H1 (cell line): ENCODE results near the gene DUS1L. TPM values are rescaled to one million over a fixed set of nuclear protein-coding genes. Genes with fewer than 3 reads are reported as not detected.

Experiments used
- polyA plus RNA-seq, 7 experiments: library from polyadenylated mRNA; depleted of rRNA in 3 of 7; stranded (reverse) in 5 of 7; unstranded in 2 of 7; fragments of >200 nt in 5 of 7; fragments of 200-250 nt in 2 of 7; gene quantifications; 1 replicate in 5 of 7; 2 replicates in 1 of 7; 4 replicates in 1 of 7; pipeline versions ENCODE4 v1.2.1 to v1.2.3, GENCODE V29; 2011 to 2013; ENCODE audit warnings: missing spikeins in 2 of 7, mixed read lengths in 2 of 7
- total RNA-seq: library from RNA; stranded (reverse); fragmentation: NEBNext Ultra II Directional; extraction: Animal tissue kit (Norgen Biotek cat#: 25700); gene quantifications from 2 replicates; pipeline ENCODE4 v1.2.1, GENCODE V29; 2021
- TF ChIP-seq, protein P1 (sequence below): IDR thresholded peaks from 2 replicates; pipeline ENCODE4 v1.6.1; 2012; ENCODE audit warnings: low read length, inconsistent platforms

Gene DUS1L
- total and polyA plus RNA-seq, 2 of the 8 experiments (the other 6 are each of a cell fraction or from before 2014, with no cell fraction given) = 34.5 to 69.1 TPM

DNA sequence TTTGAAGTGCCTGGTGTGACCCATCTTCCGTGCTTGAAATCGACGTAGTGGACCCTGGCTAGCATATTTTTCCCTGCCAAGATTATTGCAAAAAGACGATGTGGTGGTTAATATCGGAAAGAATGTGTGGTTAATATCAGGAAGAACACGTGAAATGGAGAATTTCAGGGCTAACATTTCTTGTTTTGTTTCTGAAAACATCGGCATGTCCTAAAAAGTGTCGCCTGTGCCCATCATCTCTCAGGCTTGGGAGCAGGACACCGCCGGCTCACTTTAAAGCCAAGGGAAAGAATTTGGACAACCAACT lies 27.8 kb downstream of the DUS1L start (continued):
- TF ChIP-seq, protein P1, sequence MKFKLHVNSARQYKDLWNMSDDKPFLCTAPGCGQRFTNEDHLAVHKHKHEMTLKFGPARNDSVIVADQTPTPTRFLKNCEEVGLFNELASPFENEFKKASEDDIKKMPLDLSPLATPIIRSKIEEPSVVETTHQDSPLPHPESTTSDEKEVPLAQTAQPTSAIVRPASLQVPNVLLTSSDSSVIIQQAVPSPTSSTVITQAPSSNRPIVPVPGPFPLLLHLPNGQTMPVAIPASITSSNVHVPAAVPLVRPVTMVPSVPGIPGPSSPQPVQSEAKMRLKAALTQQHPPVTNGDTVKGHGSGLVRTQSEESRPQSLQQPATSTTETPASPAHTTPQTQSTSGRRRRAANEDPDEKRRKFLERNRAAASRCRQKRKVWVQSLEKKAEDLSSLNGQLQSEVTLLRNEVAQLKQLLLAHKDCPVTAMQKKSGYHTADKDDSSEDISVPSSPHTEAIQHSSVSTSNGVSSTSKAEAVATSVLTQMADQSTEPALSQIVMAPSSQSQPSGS = no peak
- TF ChIP-seq, all 59 proteins: peak for 0
